Liver (tissue), 3 donors: ENCODE measurements around the gene PRKCD.

Experiments used
- ATF3 ChIP-seq: IDR thresholded peaks from 2 replicates; pipeline ENCODE4 v1.6.1; 2016; ENCODE audit warnings: antibody characterized with exemption
- CTCF ChIP-seq: fragments of 150-350 bp; IDR thresholded peaks from 2 replicates; pipeline ENCODE4 v1.5.1; 2017; ENCODE audit warnings: improper control_type of control experiment, low read depth, low read length; ENCODE audit not compliant: missing input control
- FOXA2 ChIP-seq: IDR thresholded peaks from 2 replicates; pipeline ENCODE4 v1.6.1; 2016; ENCODE audit warnings: antibody characterized with exemption
- GABPA ChIP-seq, 2 donors: IDR thresholded peaks in 1 of 2; conservative IDR thresholded peaks in 1 of 2; 2 replicates each; pipeline ENCODE4 v1.6.1; 2016; ENCODE audit warnings: antibody characterized with exemption in 2 of 2, mild to moderate bottlenecking in 1 of 2, moderate library complexity in 1 of 2
- NR2F2 ChIP-seq: IDR thresholded peaks from 2 replicates; pipeline ENCODE4 v1.6.1; 2016; ENCODE audit warnings: antibody characterized with exemption
- RAD21 ChIP-seq, 2 donors: IDR thresholded peaks; 2 replicates each; pipeline ENCODE4 v1.6.1; 2016; ENCODE audit warnings: antibody characterized with exemption in 2 of 2, mild to moderate bottlenecking in 2 of 2
- REST ChIP-seq: IDR thresholded peaks from 2 replicates; pipeline ENCODE4 v1.6.1; 2016; ENCODE audit warnings: antibody characterized with exemption, mild to moderate bottlenecking
- RXRA ChIP-seq, 2 donors: IDR thresholded peaks; 2 replicates each; pipeline ENCODE4 v1.6.1; 2017 to 2018; ENCODE audit warnings: antibody characterized with exemption in 2 of 2, mild to moderate bottlenecking in 1 of 2
- SP1 ChIP-seq: IDR thresholded peaks from 2 replicates; pipeline ENCODE4 v1.6.1; 2018; ENCODE audit warnings: antibody characterized with exemption, mild to moderate bottlenecking
- ZBTB33 ChIP-seq: IDR thresholded peaks from 2 replicates; pipeline ENCODE4 v1.6.1; 2016; ENCODE audit warnings: antibody characterized with exemption
- donor health status: healthy.
- donor health status: healthy.

- TF ChIP-seq SP1 = no peak
- TF ChIP-seq CTCF = no peak
- TF ChIP-seq FOXA2 = no peak
- no peak for TF ChIP-seq REST
- TF ChIP-seq RAD21 (IDR thresholded peaks at IDR 0.05) = no peak
- TF ChIP-seq ATF3 = no peak
- no peak for TF ChIP-seq NR2F2
- no peak for TF ChIP-seq GABPA (IDR thresholded peaks at IDR 0.05 in 1 of 2, conservative IDR thresholded peaks at IDR 0.05 in 1 of 2)
- no peak for TF ChIP-seq RXRA (IDR thresholded peaks at IDR 0.05)
- no peak for TF ChIP-seq ZBTB33
Measured at GRCh38 chr3:53218131-53218530, 57.1 kb downstream of the PRKCD start.
